Testis (tissue), 2 donors: ENCODE results near the gene RS1.

Experiments
- POLR2A ChIP-seq: fragments of 450-650 bp; IDR thresholded peaks from one replicate; pipeline ENCODE4 v1.6.1; 2017; ENCODE audit warnings: antibody characterized with exemption, mild to moderate bottlenecking, moderate library complexity
- TF ChIP-seq, protein P1 (sequence below), 3 experiments: fragments of 450-650 bp in 2 of 3; fragments of 200-600 bp in 1 of 3; sonication (generic) in 1 of 3; IDR thresholded peaks; one replicate each; pipeline ENCODE4 v1.5.1; 2016 to 2019; ENCODE audit warnings: antibody characterized with exemption in 3 of 3, mild to moderate bottlenecking in 2 of 3, moderate library complexity in 1 of 3

GRCh38 chrX:18674417-18674787 is 2.5 kb upstream of the RS1 start:
- TF ChIP-seq POLR2A = no peak
- TF ChIP-seq, protein P1, sequence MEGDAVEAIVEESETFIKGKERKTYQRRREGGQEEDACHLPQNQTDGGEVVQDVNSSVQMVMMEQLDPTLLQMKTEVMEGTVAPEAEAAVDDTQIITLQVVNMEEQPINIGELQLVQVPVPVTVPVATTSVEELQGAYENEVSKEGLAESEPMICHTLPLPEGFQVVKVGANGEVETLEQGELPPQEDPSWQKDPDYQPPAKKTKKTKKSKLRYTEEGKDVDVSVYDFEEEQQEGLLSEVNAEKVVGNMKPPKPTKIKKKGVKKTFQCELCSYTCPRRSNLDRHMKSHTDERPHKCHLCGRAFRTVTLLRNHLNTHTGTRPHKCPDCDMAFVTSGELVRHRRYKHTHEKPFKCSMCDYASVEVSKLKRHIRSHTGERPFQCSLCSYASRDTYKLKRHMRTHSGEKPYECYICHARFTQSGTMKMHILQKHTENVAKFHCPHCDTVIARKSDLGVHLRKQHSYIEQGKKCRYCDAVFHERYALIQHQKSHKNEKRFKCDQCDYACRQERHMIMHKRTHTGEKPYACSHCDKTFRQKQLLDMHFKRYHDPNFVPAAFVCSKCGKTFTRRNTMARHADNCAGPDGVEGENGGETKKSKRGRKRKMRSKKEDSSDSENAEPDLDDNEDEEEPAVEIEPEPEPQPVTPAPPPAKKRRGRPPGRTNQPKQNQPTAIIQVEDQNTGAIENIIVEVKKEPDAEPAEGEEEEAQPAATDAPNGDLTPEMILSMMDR (IDR thresholded peaks at IDR 0.05) = no peak
